ENCODE results near the gene TTLL4. TPM values are rescaled to one million over a fixed set of nuclear protein-coding genes. Genes with fewer than 3 reads are reported as not detected.

Gene TTLL4
- total and polyA plus RNA-seq, 2 donors (not counting 1 experiment from before 2014, with no cell fraction given) = 21.2 to 33.8 TPM

Other genes starting within 250 kb of the TTLL4 start
- gene USP37, start 142.5 kb upstream of the TTLL4 start, total RNA-seq = 29.0 and 32.4 TPM in 2 replicates
- 3.1 and 5.2 TPM in 2 replicates for gene USP37, start 142.5 kb upstream of the TTLL4 start, polyA plus RNA-seq
- 54.5 and 66.9 TPM in 2 replicates for gene CNOT9, start 142.0 kb upstream of the TTLL4 start, total RNA-seq
- gene CNOT9, start 142.0 kb upstream of the TTLL4 start, polyA plus RNA-seq = 27.7 and 28.0 TPM in 2 replicates
- 0.62 TPM in 1 of 2 replicates, not detected in the other for gene PLCD4, start 102.9 kb upstream of the TTLL4 start, total RNA-seq
- 0.14 and 0.25 TPM in 2 replicates for gene PLCD4, start 102.9 kb upstream of the TTLL4 start, polyA plus RNA-seq
- gene ZNF142, start 51.2 kb upstream of the TTLL4 start, total RNA-seq = 51.1 and 56.1 TPM in 2 replicates
- 23.5 and 26.7 TPM in 2 replicates for gene ZNF142, start 51.2 kb upstream of the TTLL4 start, polyA plus RNA-seq
- 56.1 and 60.1 TPM in 2 replicates for gene BCS1L, start 51.2 kb upstream of the TTLL4 start, total RNA-seq
- gene BCS1L, start 51.2 kb upstream of the TTLL4 start, polyA plus RNA-seq = 84.4 and 104 TPM in 2 replicates
- gene RNF25, start 38.8 kb upstream of the TTLL4 start, total RNA-seq = 31.7 and 31.8 TPM in 2 replicates
- gene RNF25, start 38.8 kb upstream of the TTLL4 start, polyA plus RNA-seq = 22.2 and 35.6 TPM in 2 replicates
- 41.3 and 42.9 TPM in 2 replicates for gene STK36, start 38.7 kb upstream of the TTLL4 start, total RNA-seq
- 29.0 and 29.4 TPM in 2 replicates for gene STK36, start 38.7 kb upstream of the TTLL4 start, polyA plus RNA-seq
- gene CYP27A1, start 71.3 kb downstream of the TTLL4 start, total RNA-seq = 0.29 and 0.39 TPM in 2 replicates
- 0.25 and 1.1 TPM in 2 replicates for gene CYP27A1, start 71.3 kb downstream of the TTLL4 start, polyA plus RNA-seq
- gene PRKAG3, start 121.0 kb downstream of the TTLL4 start, total RNA-seq = not detected in 2 replicates
- not detected in 2 replicates for gene PRKAG3, start 121.0 kb downstream of the TTLL4 start, polyA plus RNA-seq
- gene WNT6, start 149.0 kb downstream of the TTLL4 start, total RNA-seq = 0.84 and 1.2 TPM in 2 replicates
- 0.75 and 2.0 TPM in 2 replicates for gene WNT6, start 149.0 kb downstream of the TTLL4 start, polyA plus RNA-seq
- 36.6 and 44.9 TPM in 2 replicates for gene WNT10A, start 170.0 kb downstream of the TTLL4 start, total RNA-seq
- 15.2 and 24.5 TPM in 2 replicates for gene WNT10A, start 170.0 kb downstream of the TTLL4 start, polyA plus RNA-seq
- gene CDK5R2, start 248.8 kb downstream of the TTLL4 start, total RNA-seq = 0.12 TPM in 1 of 2 replicates, not detected in the other
- gene CDK5R2, start 248.8 kb downstream of the TTLL4 start, polyA plus RNA-seq = not detected in 2 replicates